Adipose tissue (tissue), 3 donors: ENCODE results near the gene SPTBN5. TPM values are rescaled to one million over a fixed set of nuclear protein-coding genes. Genes with fewer than 3 reads are reported as not detected.

Experiments
- H3K27ac ChIP-seq: one replicate; pipeline ENCODE4 v1.5.1; 2013; ENCODE audit warnings: low read depth, low read length
- WGBS, 3 donors: extraction: QIAGEN DNeasy Blood & Tissue Kit; methylation state at CpG; one replicate each; pipeline ENCODE4 v1.1.7; 2013; 5-methylcytosine and 5-hydroxymethylcytosine counted together
- polyA plus RNA-seq, 3 donors: library from polyadenylated mRNA; stranded (reverse); fragments of 200-250 nt; gene quantifications; one replicate each; pipeline ENCODE4 v1.2.3, GENCODE V29; 2013
- donor health status: healthy with polysubstance abuse.
- donor health status: Bipolar disorder and iron deficiency.
- donor health status: healthy.

Gene SPTBN5
- polyA plus RNA-seq, 3 donors, result 0.58 to 3.0 (median 1.9) TPM

- H3K27ac ChIP-seq, result no peak overlapping the region
- 29 to 49% (median 38%) methylated on average over 16 of the region's 16 CpGs for WGBS, 3 donors
Measured at GRCh38 chr15:41928637-41929620, 35.1 kb upstream of the SPTBN5 start.

GRCh38 chr15:41928100-41928499 is 34.2 kb upstream of the SPTBN5 start:
- WGBS, 3 donors, result 57 to 86% (median 74%) methylated on average over 6 of the region's 6 CpGs
- no peak overlapping the region for H3K27ac ChIP-seq

GRCh38 chr15:41927536-41927935 is 33.7 kb upstream of the SPTBN5 start:
- no peak overlapping the region for H3K27ac ChIP-seq
- WGBS, 3 donors, result 61 to 88% (median 63%) methylated on average over 3 of the region's 3 CpGs

- H3K27ac ChIP-seq, result no peak overlapping the region
- WGBS, 3 donors, result 56 to 68% (median 59%) methylated on average over 10 of the region's 10 CpGs
Measured at GRCh38 chr15:41926185-41927056, 32.6 kb upstream of the SPTBN5 start.

DNA sequence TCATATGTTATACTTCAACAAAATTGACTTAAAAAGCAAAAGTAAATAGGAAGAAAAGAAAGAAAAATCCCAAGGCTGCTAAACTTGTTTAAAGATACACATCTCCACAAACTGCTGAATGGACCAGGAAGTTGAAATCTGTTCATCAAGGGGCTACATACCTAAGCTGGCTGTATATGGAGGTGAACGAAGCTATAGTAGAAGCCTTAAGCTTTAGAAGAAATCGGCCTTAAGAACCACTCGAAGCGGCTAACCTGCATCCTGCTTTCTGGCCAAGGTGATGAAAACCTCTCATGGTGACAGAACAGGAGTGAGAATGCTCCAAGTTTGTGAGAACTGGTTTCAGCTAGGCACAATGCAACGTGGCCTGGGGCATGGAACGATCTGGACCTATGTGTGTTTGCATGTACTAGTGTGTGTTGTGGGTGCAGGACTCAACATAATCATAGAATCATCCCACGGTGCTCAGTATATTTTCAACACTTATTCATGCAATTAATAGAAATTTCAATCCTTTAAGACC is 31.3 kb upstream of the SPTBN5 start:
- 74 to 80% (median 79%) methylated on average over 7 of the region's 7 CpGs for WGBS, 3 donors
- no peak overlapping the region for H3K27ac ChIP-seq

- 91 to 95% (median 93%) methylated on average over 3 of the region's 3 CpGs for WGBS, 3 donors
- no peak overlapping the region for H3K27ac ChIP-seq
Measured at GRCh38 chr15:41923401-41923997, 29.6 kb upstream of the SPTBN5 start.

DNA sequence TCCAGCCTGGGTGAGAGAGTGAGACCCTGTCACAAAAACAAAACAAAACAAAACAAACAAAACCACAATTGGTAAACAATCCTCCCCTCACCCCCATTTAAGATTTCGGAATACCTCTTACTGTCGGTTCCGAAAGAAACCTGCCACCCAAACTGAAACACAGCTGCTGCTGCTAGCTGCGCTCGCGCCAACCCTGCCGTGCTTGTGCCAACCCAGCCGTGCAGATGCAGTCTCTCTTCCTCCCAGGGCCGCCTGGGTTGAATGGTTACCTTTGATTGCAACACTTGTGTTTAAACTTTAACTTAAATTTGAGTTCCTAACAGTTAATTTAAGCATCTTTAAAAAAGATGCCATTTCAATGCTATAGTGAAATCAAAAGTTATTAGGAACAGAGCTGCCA is 28.5 kb upstream of the SPTBN5 start:
- H3K27ac ChIP-seq, result no peak overlapping the region
- WGBS, 3 donors, result 55 to 79% (median 77%) methylated on average over 9 of the region's 9 CpGs

GRCh38 chr15:41921639-41922038 is 27.8 kb upstream of the SPTBN5 start:
- WGBS, 3 donors, result 75 to 77% (median 75%) methylated on average over 5 of the region's 5 CpGs
- H3K27ac ChIP-seq, result no peak overlapping the region

DNA sequence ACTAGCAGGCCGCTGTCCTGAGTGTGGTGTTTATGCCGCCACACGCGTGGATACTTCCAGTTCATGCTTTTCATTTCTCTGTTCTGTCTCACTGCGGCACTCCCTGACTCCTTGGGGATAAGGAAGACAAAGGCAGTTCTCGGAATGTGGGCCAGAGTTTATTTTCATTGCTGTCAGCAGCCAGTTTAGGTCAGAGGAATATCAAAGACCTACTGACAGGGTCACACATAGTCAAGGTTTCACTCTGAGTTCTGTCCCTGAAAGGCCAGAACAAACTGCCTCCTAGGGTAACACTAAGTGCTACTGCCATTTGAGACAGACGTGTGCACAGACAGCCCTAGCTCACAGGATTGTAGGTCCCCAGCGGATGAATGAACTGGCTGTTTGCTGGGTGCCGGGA is 27.3 kb upstream of the SPTBN5 start:
- no peak overlapping the region for H3K27ac ChIP-seq
- WGBS, 3 donors, result 46 to 73% (median 47%) methylated on average over 9 of the region's 9 CpGs

GRCh38 chr15:41919954-41920538 is 26.2 kb upstream of the SPTBN5 start:
- H3K27ac ChIP-seq, result no peak overlapping the region
- 17 to 64% (median 39%) methylated on average over 3 of the region's 3 CpGs for WGBS, 3 donors

DNA sequence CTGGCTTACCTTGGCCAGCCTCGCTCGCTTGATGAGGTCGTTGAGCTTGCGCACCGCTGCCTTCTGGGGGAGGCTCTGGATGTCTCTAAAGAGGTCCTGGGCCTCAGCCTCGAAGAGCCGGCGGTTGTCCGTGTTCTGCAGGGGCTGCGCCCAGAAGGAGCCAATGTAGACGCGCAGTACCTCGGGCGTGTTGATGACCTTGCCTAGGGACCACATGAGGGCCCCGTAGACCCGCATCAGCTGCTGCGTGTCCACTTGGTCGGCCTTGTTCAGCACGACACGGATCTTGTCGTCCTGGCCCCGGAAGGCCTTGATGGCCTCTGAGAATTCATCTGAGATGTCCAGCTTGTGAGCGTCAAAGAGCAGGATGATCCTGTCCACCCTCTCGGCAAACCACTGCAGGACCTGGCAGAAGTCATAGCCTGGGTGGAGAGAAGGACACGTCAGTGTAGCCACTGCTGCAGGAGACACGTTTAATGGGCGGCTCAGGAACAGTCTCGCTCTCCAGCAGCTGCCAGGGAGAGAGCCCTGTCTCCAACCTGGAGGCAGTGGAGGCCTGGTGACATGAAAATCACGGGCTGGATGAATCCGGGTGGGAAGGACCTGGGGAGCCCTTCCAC is 25.5 kb upstream of the SPTBN5 start:
- no peak overlapping the region for H3K27ac ChIP-seq
- WGBS, 3 donors, result 56 to 85% (median 84%) methylated on average over 30 of the region's 30 CpGs

DNA sequence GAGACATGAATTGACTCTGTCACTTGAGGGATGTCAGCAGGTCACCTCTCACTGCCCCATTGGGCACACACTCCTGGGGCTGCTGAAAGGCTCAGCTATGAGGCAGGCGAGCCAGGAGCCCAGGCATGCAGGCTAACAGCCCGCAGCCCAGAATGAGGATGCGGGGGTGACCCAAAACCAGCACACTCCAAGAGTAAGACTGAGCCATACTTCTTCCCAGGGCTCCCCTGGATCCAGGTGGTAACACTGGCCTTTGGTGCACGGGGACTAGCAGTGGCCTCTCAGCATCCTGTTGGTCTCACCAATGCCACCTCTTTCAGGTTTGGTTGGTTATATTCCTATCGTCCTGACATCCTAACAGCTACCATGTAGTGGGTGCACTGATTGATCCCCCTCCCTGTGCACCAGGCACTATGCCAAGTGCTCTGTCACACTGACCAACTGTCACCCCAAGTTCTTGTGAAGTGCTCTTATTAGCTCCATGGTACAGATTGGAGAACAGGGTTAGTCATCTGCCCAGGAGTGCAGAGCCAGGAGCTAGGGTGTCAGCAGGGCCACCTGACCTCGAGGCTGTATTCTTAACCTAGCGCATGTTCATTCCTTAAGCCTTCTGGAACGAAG is 24.8 kb upstream of the SPTBN5 start:
- no peak overlapping the region for H3K27ac ChIP-seq
- 68 to 95% (median 91%) methylated on average over 8 of the region's 8 CpGs for WGBS, 3 donors

- H3K27ac ChIP-seq, result no peak overlapping the region
- WGBS, 3 donors, result 46 to 72% (median 64%) methylated on average over 10 of the region's 10 CpGs
Measured at GRCh38 chr15:41917767-41918430, 24.0 kb upstream of the SPTBN5 start.

- H3K27ac ChIP-seq, result no peak overlapping the region
- WGBS, 3 donors, result 70 to 78% (median 77%) methylated on average over 6 of the region's 6 CpGs
Measured at GRCh38 chr15:41915255-41915994, 21.6 kb upstream of the SPTBN5 start.

- WGBS, 3 donors, result 56 to 79% (median 64%) methylated on average over 5 of the region's 5 CpGs
- H3K27ac ChIP-seq, result no peak overlapping the region
Measured at GRCh38 chr15:41914411-41914810, 20.6 kb upstream of the SPTBN5 start.

GRCh38 chr15:41913256-41913655 is 19.4 kb upstream of the SPTBN5 start:
- WGBS, 3 donors, result 76 to 87% (median 78%) methylated on average over 3 of the region's 3 CpGs
- H3K27ac ChIP-seq, result no peak overlapping the region
